Upper lobe of right lung (tissue), 1 donor: ENCODE measurements around the gene RAB3GAP2. TPM values are rescaled to one million over a fixed set of nuclear protein-coding genes. Genes with fewer than 3 reads are reported as not detected.
A peak's percentile ranks its signal among the peaks of the same experiment; 100 is the strongest.
"Not testable (repeated sequence)": the region's sequence is repeated elsewhere in the genome, so short reads cannot be mapped to it uniquely, and the experiment has no call there.

Experiments
- ATAC-seq: fragments of 200-7000 bp; cut with Tn5 transposase; one replicate; pipeline ENCODE4 v1.9.1; 2020; ENCODE audit warnings: mild to moderate bottlenecking, moderate library complexity
- DNase-seq: peaks from one replicate; pipeline ENCODE4 v3.0.0-alpha.2; 2020
- H3K27ac ChIP-seq: fragments of 200-600 bp; one replicate; pipeline ENCODE4 v1.8.0; 2022
- H3K27me3 ChIP-seq: fragments of 200-600 bp; one replicate; pipeline ENCODE4 v1.8.0; 2022; ENCODE audit warnings: mild to moderate bottlenecking
- H3K36me3 ChIP-seq: fragments of 200-600 bp; one replicate; pipeline ENCODE4 v1.8.0; 2022
- H3K4me1 ChIP-seq: fragments of 200-600 bp; one replicate; pipeline ENCODE4 v1.8.0; 2022
- H3K4me3 ChIP-seq: fragments of 200-600 bp; one replicate; pipeline ENCODE4 v1.8.0; 2022; ENCODE audit warnings: mild to moderate bottlenecking
- H3K9me3 ChIP-seq: fragments of 200-600 bp; one replicate; pipeline ENCODE4 v1.8.0; 2022
- CTCF ChIP-seq: fragments of 200-600 bp; IDR thresholded peaks from one replicate; pipeline ENCODE4 v1.8.0; 2022; ENCODE audit warnings: antibody characterized with exemption
- intact Hi-C: fragments of 100-400 bp; cut with DNase I; formaldehyde crosslinking; loops from one replicate; pipeline ENCODE4 v1.11.0; 2022
- total RNA-seq: library from RNA; stranded (reverse); fragmentation: NEBNext Ultra II Directional; extraction: Animal tissue kit (Norgen Biotek cat#: 25700); gene quantifications from one replicate; pipeline ENCODE4 v1.2.1, GENCODE V29; 2021
- donor health status: DM: no; HTN: yes; CAD: no; lungs with severe emphysema.

Gene RAB3GAP2
- total RNA-seq, 1 donor from 2014 or later, result 39.2 TPM

GRCh38 chr1:220274251-220274855 lies 2.1 kb upstream of the RAB3GAP2 start:
- TF ChIP-seq CTCF, result no peak
- ATAC-seq (peak; percentile 9), DNase-seq (no peak)
- Histone ChIP-seq H3K27me3 (peaks cover 4% of the 10 kb centered on the region), H3K36me3 (no peaks in the 10 kb centered on the region), H3K4me3 (no peak overlapping the region), H3K27ac (no peak overlapping the region), H3K9me3 (no peaks in the 10 kb centered on the region), H3K4me1 (peaks cover 21% of the 10 kb centered on the region)
- intact Hi-C loops, result no loop called here

GRCh38 chr1:220272841-220273090 lies 513 bp upstream of the RAB3GAP2 start:
- no peaks in the 10 kb centered on the region for H3K36me3 ChIP-seq
- intact Hi-C loops, result no loop called here
- TF ChIP-seq CTCF, result no peak
- ATAC-seq, result no peak
- H3K27ac ChIP-seq, result peak overlapping the region; percentile 91
- H3K4me3 ChIP-seq, result peak overlapping the region; percentile 90
- H3K27me3 ChIP-seq, result no peaks in the 10 kb centered on the region
- H3K9me3 ChIP-seq, result no peaks in the 10 kb centered on the region
- peaks cover 25% of the 10 kb centered on the region for H3K4me1 ChIP-seq
- DNase-seq, result no peak

GRCh38 chr1:220271706-220272046 lies 577 bp downstream of the RAB3GAP2 start:
- H3K27ac ChIP-seq, result peak overlapping the region; percentile 91
- no peaks in the 10 kb centered on the region for H3K27me3 ChIP-seq
- intact Hi-C loops, result no loop called here
- ATAC-seq, result peak; percentile 1
- H3K9me3 ChIP-seq, result no peaks in the 10 kb centered on the region
- H3K4me1 ChIP-seq, result peaks cover 25% of the 10 kb centered on the region
- no peak for TF ChIP-seq CTCF
- DNase-seq, result no peak
- H3K4me3 ChIP-seq, result peak overlapping the region; percentile 90
- no peaks in the 10 kb centered on the region for H3K36me3 ChIP-seq

GRCh38 chr1:220269036-220269435 lies 3.2 kb downstream of the RAB3GAP2 start:
- Histone ChIP-seq H3K4me1 (peaks cover 25% of the 10 kb centered on the region), H3K4me3 (no peak overlapping the region), H3K27me3 (no peaks in the 10 kb centered on the region), H3K9me3 (no peaks in the 10 kb centered on the region), H3K27ac (no peak overlapping the region), H3K36me3 (no peaks in the 10 kb centered on the region)
- no peak for TF ChIP-seq CTCF
- ATAC-seq, result no peak
- intact Hi-C loops, result no loop called here
- no peak for DNase-seq

GRCh38 chr1:220267630-220268029 lies 4.6 kb downstream of the RAB3GAP2 start:
- Histone ChIP-seq H3K27me3 (no peaks in the 10 kb centered on the region), H3K36me3 (no peaks in the 10 kb centered on the region), H3K27ac (no peak overlapping the region), H3K4me1 (peaks cover 21% of the 10 kb centered on the region), H3K9me3 (no peaks in the 10 kb centered on the region), H3K4me3 (no peak overlapping the region)
- DNase-seq (no peak), ATAC-seq (no peak)
- TF ChIP-seq CTCF, result no peak
- intact Hi-C loops, result no loop called here

GRCh38 chr1:220260228-220260627 lies 12.0 kb downstream of the RAB3GAP2 start:
- H3K9me3 ChIP-seq, result peaks cover 11% of the 10 kb centered on the region
- H3K27me3 ChIP-seq, ATAC-seq, H3K36me3 ChIP-seq, DNase-seq, H3K27ac ChIP-seq, intact Hi-C loops, H3K4me1 ChIP-seq, H3K4me3 ChIP-seq: not testable (repeated sequence)

- H3K4me3 ChIP-seq, H3K36me3 ChIP-seq, H3K27ac ChIP-seq, DNase-seq, H3K4me1 ChIP-seq, intact Hi-C loops, ATAC-seq, H3K27me3 ChIP-seq: not testable (repeated sequence)
- peaks cover 11% of the 10 kb centered on the region for H3K9me3 ChIP-seq
Observed at GRCh38 chr1:220259756-220260155, 12.5 kb downstream of the RAB3GAP2 start.

- H3K27me3 ChIP-seq, ATAC-seq, intact Hi-C loops, H3K27ac ChIP-seq, H3K4me1 ChIP-seq, H3K4me3 ChIP-seq, DNase-seq: not testable (repeated sequence)
- peaks cover 11% of the 10 kb centered on the region for H3K36me3 ChIP-seq
- peaks cover 11% of the 10 kb centered on the region for H3K9me3 ChIP-seq
Observed at GRCh38 chr1:220256194-220256593, 16.1 kb downstream of the RAB3GAP2 start.
